Endothelial cell of umbilical vein (primary cell): ENCODE data around the gene DKK3. TPM values are rescaled to one million over a fixed set of nuclear protein-coding genes. Genes with fewer than 3 reads are reported as not detected.

Experiments
- BruUV-seq: library from RNA; stranded (reverse); fragments of 400-500 nt; replicated peaks from 2 replicates; lab custom pipeline; 2021; lab: Mats Ljungman, UMichigan
- CTCF ChIA-PET: fragments of 300-600, 350-600 bp; sonication (Branson Sonifier 250); formaldehyde crosslinking; loops from one replicate; lab custom pipeline; 2021; ENCODE audit warnings: antibody characterized with exemption, inconsistent platforms; lab: Charles Lee
- POLR2A ChIA-PET: fragments of 300-600, 350-600 bp; sonication (Branson Sonifier 250); formaldehyde crosslinking; loops from one replicate; lab custom pipeline; 2021; ENCODE audit warnings: antibody characterized with exemption, inconsistent platforms; lab: Charles Lee
- DNase-seq: peaks from one replicate; pipeline ENCODE4 v3.0.0-alpha.2; 2011; ENCODE audit warnings: low read depth, low spot score
- FAIRE-seq: peaks from 2 replicates; lab custom pipeline; 2011; peaks lifted over from hg19 to GRCh38; lab: Jason Lieb, UNC
- H2AFZ ChIP-seq: 2 replicates; pipeline ENCODE4 v1.6.0; 2012; ENCODE audit warnings: low read depth, low read length, control low read depth, inconsistent platforms
- H3K27ac ChIP-seq: 2 replicates; pipeline ENCODE4 v1.5.1; 2011; ENCODE audit warnings: low read depth, mild to moderate bottlenecking, control low read depth, low read length, moderate library complexity; ENCODE audit not compliant: insufficient read depth
- H3K27me3 ChIP-seq, 2 experiments: 2 replicates each; pipeline versions ENCODE4 v1.6.0 to v1.6.1; 2011; ENCODE audit warnings: low read length in 2 of 2, mixed read lengths in 1 of 2; ENCODE audit not compliant: control insufficient read depth in 2 of 2, insufficient read depth in 2 of 2
- H3K36me3 ChIP-seq, 2 experiments: 2 replicates in 1 of 2; 3 replicates in 1 of 2; pipeline ENCODE4 v1.5.1; 2011; ENCODE audit warnings: low read length in 2 of 2, mild to moderate bottlenecking in 1 of 2, moderate library complexity in 1 of 2; ENCODE audit not compliant: control insufficient read depth in 2 of 2, insufficient read depth in 2 of 2; ENCODE audit errors: extremely low read depth in 1 of 2
- H3K4me1 ChIP-seq: 3 replicates; pipeline ENCODE4 v1.5.1; 2011; ENCODE audit warnings: mild to moderate bottlenecking, low read length; ENCODE audit not compliant: control insufficient read depth, insufficient read depth; ENCODE audit errors: extremely low read depth
- H3K4me2 ChIP-seq: 2 replicates; pipeline ENCODE4 v1.6.1; 2011; ENCODE audit warnings: low read length, control low read depth, mixed read lengths; ENCODE audit not compliant: insufficient read depth
- H3K4me3 ChIP-seq, 3 experiments: fragments of 200-600 bp in 1 of 3; sonication (generic), shearing (Covaris generic) in 1 of 3; replicated peaks in 1 of 3; 2 replicates each; pipeline ENCODE4 v1.5.1; 2011 to 2016; ENCODE audit warnings: control low read depth in 3 of 3, low read length in 3 of 3, mild to moderate bottlenecking in 2 of 3, inconsistent platforms in 1 of 3, low read depth in 1 of 3, moderate library complexity in 1 of 3; ENCODE audit not compliant: insufficient read depth in 1 of 3
- H3K79me2 ChIP-seq: 2 replicates; pipeline ENCODE4 v1.6.0; 2012; ENCODE audit warnings: low read length, inconsistent platforms; ENCODE audit not compliant: control insufficient read depth, insufficient read depth
- H3K9ac ChIP-seq: replicated peaks from 2 replicates; pipeline ENCODE3; 2011; ENCODE audit warnings: low read length, control low read depth; ENCODE audit not compliant: insufficient read depth; ENCODE audit errors: extremely low read depth
- H3K9me1 ChIP-seq: replicated peaks from 3 replicates; pipeline ENCODE4 v1.6.0; 2011; ENCODE audit warnings: mild to moderate bottlenecking, low read length; ENCODE audit not compliant: control insufficient read depth, insufficient read depth; ENCODE audit errors: extremely low read depth
- H3K9me3 ChIP-seq: replicated peaks from 2 replicates; pipeline ENCODE4 v1.5.1; 2012; ENCODE audit warnings: low read length, inconsistent platforms; ENCODE audit not compliant: control insufficient read depth, insufficient read depth
- H4K20me1 ChIP-seq: replicated peaks from 2 replicates; pipeline ENCODE3; 2011; ENCODE audit warnings: mild to moderate bottlenecking, low read length; ENCODE audit not compliant: control insufficient read depth, insufficient read depth; ENCODE audit errors: extremely low read depth
- EZH2 ChIP-seq: IDR thresholded peaks from 2 replicates; pipeline ENCODE4 v1.6.1; 2012; ENCODE audit warnings: borderline replicate concordance, low read depth, mild to moderate bottlenecking, moderate library complexity, low read length, inconsistent platforms; ENCODE audit not compliant: severe bottlenecking
- FOS ChIP-seq: IDR thresholded peaks from 2 replicates; pipeline ENCODE4 v1.6.1; 2011; ENCODE audit warnings: mild to moderate bottlenecking, low read length, moderate library complexity, borderline replicate concordance; ENCODE audit not compliant: insufficient read depth
- GATA2 ChIP-seq: IDR thresholded peaks from 2 replicates; pipeline ENCODE4 v1.7.0; 2011; ENCODE audit warnings: low read depth, mild to moderate bottlenecking, moderate library complexity, mixed read lengths, low read length; ENCODE audit not compliant: insufficient read length, insufficient read depth
- JUN ChIP-seq: IDR thresholded peaks from 2 replicates; pipeline ENCODE4 v1.6.1; 2011; ENCODE audit warnings: borderline replicate concordance, low read depth; ENCODE audit not compliant: insufficient read length, insufficient read depth
- MYC ChIP-seq: IDR thresholded peaks from one replicate; pipeline ENCODE4 v1.6.1; 2011; ENCODE audit warnings: mild to moderate bottlenecking, low read depth, low read length
- POLR2A ChIP-seq: IDR thresholded peaks from 2 replicates; pipeline ENCODE4 v1.6.1; 2012; ENCODE audit warnings: low read depth, mild to moderate bottlenecking, control low read depth, low read length
- POLR2AphosphoS5 ChIP-seq: IDR thresholded peaks from 2 replicates; pipeline ENCODE4 v1.6.1; 2012; ENCODE audit warnings: low read depth, mild to moderate bottlenecking, control low read depth, low read length, moderate library complexity; ENCODE audit not compliant: insufficient read depth
- dilution Hi-C: fragments of 300-500 bp; cut with MboI; formaldehyde crosslinking; loops from one replicate; pipeline ENCODE4 v1.15.0; 2019; ENCODE audit warnings: low sequenced_read_pairs; ENCODE audit not compliant: extremely low pct_ligation_motif_present
- intact Hi-C: fragments of 100-400 bp; cut with micrococcal nuclease; formaldehyde crosslinking; loops from one replicate; pipeline ENCODE4 v1.10.0; 2022
- polyA plus RNA-seq, 4 experiments: library from polyadenylated mRNA; depleted of rRNA in 3 of 4; stranded (reverse) in 3 of 4; unstranded in 1 of 4; fragments of >200 nt; gene quantifications; 2 replicates each; pipeline versions ENCODE4 v1.2.1 to v1.2.3, GENCODE V29; 2011 to 2012; ENCODE audit warnings: missing spikeins in 1 of 4
- total RNA-seq: library from RNA; stranded (reverse); gene quantifications from 2 replicates; pipeline ENCODE4 v1.2.3, GENCODE V29; 2021
- TF ChIP-seq, protein P1 (sequence below): IDR thresholded peaks from 2 replicates; pipeline ENCODE4 v1.6.1; 2011; ENCODE audit not compliant: insufficient read depth, insufficient read length
- TF ChIP-seq, protein P2 (sequence below), 2 donors: IDR thresholded peaks; 1 replicate in 1 of 2; 2 replicates in 1 of 2; pipeline ENCODE4 v1.5.1; 2011; ENCODE audit warnings: low read length in 2 of 2, mild to moderate bottlenecking in 2 of 2, moderate library complexity in 2 of 2, control low read depth in 1 of 2, inconsistent platforms in 1 of 2, low read depth in 1 of 2; ENCODE audit not compliant: insufficient read depth in 1 of 2; ENCODE audit errors: extremely low read depth in 1 of 2

DKK3 gene
- total and polyA plus RNA-seq, 2 donors (not counting 3 experiments of a cell fraction or from before 2014, with no cell fraction given): 131 to 335 TPM

DNA sequence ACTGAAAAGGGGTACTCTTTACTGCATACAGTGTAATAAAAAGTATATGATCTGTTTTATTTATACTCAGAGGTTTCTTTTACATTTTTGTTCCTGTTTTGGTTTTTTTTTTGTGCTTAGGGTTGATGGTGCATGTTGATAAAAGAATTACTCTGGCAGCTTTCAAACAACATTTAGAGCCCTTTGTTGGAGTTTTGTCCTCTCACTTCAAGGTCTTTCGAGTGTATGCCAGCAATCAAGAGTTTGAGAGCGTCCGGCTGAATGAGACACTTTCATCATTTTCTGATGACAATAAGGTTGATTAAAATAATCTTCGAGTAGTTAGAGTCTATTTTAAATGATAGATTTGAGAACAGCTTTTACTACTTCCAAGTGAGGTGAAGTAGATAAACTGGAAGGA lies 60.6 kb downstream of the DKK3 start:
- DNase-seq (no peak), FAIRE-seq (no peak)
- Histone ChIP-seq H3K4me1 (no peaks in the 10 kb centered on the region), H3K4me3 (no peak overlapping the region), H3K79me2 (no peaks in the 10 kb centered on the region), H3K36me3 (peaks cover 0 to 6% of the 10 kb centered on the region in 2 experiments), H3K27ac (no peak overlapping the region), H3K4me2 (no peak overlapping the region), H3K9me3 (no peaks in the 10 kb centered on the region), H4K20me1 (no peaks in the 10 kb centered on the region), H3K9ac (no peak overlapping the region), H2AFZ (no peak overlapping the region), H3K9me1 (no peaks in the 10 kb centered on the region), H3K27me3 (no peaks in the 10 kb centered on the region)
- BruUV-seq: no TSS peak
- intact Hi-C loops (no loop called here), dilution Hi-C loops (no loop called here)
- ChIA-PET CTCF (interaction anchor here (0.6 to 3.4 kb wide), 3 partner anchors 8 to 96 kb away, joined by 3 to 16 read pairs (median 6); no protein-coding TSS in a partner anchor), POLR2A (no interaction called here)
- no peak for TF ChIP-seq POLR2A
- TF ChIP-seq EZH2: no peak
- TF ChIP-seq, protein P1, sequence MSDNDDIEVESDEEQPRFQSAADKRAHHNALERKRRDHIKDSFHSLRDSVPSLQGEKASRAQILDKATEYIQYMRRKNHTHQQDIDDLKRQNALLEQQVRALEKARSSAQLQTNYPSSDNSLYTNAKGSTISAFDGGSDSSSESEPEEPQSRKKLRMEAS: no peak
- TF ChIP-seq, protein P2, sequence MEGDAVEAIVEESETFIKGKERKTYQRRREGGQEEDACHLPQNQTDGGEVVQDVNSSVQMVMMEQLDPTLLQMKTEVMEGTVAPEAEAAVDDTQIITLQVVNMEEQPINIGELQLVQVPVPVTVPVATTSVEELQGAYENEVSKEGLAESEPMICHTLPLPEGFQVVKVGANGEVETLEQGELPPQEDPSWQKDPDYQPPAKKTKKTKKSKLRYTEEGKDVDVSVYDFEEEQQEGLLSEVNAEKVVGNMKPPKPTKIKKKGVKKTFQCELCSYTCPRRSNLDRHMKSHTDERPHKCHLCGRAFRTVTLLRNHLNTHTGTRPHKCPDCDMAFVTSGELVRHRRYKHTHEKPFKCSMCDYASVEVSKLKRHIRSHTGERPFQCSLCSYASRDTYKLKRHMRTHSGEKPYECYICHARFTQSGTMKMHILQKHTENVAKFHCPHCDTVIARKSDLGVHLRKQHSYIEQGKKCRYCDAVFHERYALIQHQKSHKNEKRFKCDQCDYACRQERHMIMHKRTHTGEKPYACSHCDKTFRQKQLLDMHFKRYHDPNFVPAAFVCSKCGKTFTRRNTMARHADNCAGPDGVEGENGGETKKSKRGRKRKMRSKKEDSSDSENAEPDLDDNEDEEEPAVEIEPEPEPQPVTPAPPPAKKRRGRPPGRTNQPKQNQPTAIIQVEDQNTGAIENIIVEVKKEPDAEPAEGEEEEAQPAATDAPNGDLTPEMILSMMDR (IDR thresholded peaks at IDR 0.05; ENCODE audit: extremely low read depth in 1 of 2, insufficient read depth in 1 of 2, low read depth in 1 of 2, low read length in 2 of 2): no peak
- TF ChIP-seq FOS: no peak
- TF ChIP-seq MYC: no peak
- no peak for TF ChIP-seq JUN
- no peak for TF ChIP-seq GATA2
- no peak for TF ChIP-seq POLR2AphosphoS5
